HG03064 (cell line): ENCODE data around the gene FANK1.
"Not testable (repeated sequence)": the region's sequence is repeated elsewhere in the genome, so short reads cannot be mapped to it uniquely, and the experiment has no call there.

ENCODE experiments used
- ATAC-seq: cut with Tn5 transposase; IDR thresholded peaks from one replicate; pipeline ENCODE4 v1.9.1; 2021; ENCODE audit warnings: low read depth; ENCODE audit not compliant: unreplicated experiment

The FANK1 gene

DNA sequence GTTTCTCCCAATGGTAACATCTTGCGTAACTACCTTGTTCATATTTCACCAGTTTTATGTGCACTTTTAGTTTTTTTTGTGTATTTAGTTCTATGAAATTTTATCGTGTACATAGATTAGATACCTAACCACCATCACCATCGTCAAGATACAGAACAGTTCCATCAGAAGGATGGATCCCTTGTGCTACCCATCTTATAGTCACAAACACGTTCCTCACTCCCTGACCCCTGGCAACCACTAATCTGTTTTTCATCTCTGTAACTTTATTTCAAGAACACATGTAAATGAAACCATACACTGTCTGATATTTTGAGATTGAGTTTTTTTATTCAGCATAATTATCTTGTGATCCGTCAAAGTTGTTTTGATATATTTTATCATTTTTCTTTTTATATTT, 29.9 kb downstream of the FANK1 start:
- no peak for ATAC-seq

DNA sequence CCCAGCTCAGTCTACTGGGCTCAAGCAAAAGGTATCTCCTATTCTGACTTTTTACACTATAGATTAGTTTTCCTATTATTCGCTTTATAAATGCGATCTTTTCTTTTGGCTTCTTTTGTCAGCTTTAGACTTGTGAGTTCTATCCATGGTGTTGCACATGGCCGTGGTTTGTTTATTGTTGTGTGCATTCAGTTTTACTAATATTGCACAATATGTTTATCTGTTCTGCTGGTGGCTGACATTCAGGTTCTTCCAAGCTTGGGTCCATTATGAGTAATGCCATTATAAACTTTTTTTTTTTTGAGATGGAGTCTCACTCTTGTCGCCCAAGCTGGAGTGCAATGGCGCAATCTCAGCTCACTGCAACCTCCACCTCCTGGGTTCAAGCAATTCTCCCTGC, 30.9 kb downstream of the FANK1 start:
- ATAC-seq = not testable (repeated sequence)

DNA sequence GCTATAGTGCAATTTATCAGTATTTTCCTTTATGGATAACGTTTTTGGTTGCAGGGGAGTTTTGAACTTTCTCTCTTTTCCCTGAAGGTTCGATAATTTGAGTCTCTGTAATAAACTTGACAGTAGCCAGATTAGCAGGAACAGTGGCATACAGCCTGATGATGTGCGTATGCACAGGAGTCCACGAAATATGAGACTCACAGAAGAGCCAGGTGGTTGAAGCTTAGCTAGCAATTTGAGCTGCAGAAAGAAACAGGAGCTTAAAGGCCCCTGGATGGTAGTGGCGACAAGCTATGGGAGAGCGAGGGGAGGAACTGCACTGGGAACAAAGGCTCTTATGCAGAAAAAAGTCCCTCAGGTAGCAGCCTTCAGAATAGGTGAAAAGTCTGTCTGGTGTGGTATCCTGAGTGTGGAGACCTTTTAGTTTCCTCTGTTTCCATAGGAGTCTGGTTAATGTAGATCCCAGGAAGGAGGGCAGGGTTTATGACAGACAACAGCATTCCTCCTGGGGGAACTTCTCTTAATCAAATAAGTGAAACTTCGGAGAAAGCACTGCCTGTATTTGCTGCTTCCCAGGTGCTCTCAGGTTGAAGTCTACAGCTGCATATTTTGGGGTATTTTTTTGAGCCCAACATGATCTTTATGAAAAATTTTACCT, 32.7 kb downstream of the FANK1 start:
- ATAC-seq = no peak

DNA sequence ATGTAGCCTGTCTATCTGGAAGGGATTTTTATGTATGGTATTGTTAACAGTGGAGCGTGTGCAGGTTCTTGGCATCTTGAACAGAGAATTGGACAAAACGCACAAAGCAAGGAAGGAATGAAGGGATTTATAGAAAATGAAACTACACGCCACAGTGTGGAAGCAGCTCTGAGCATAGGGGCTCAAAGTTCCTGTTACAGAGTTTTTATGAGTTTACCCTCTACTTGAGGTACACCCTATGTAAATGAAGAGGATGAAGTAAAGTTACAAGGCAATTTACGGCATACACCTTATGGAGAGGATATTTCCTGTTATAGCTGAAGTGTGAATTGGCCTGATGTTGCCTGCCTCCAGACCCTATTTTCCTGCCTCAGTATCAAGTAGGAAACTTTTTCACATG, 33.3 kb downstream of the FANK1 start:
- ATAC-seq = no peak

DNA sequence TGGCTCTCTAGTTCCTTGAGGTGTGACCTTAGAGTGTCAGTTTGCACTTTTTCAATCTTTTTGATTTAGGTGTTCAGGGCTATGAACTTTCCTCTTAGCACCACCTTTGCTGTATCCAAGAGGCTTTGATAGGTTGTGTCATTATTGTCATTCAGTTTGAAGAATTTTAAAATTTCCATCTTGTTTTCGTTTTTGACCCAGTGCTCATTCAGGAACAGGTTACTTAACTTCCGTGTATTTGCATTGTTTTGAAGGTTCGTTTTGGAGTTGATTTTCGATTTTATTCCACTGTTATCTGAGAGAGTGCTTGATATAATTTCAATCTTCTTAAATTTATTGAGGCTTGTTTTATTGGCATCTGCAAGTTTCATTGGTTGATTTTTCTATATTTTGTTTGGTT, 37.3 kb downstream of the FANK1 start:
- no peak for ATAC-seq

DNA sequence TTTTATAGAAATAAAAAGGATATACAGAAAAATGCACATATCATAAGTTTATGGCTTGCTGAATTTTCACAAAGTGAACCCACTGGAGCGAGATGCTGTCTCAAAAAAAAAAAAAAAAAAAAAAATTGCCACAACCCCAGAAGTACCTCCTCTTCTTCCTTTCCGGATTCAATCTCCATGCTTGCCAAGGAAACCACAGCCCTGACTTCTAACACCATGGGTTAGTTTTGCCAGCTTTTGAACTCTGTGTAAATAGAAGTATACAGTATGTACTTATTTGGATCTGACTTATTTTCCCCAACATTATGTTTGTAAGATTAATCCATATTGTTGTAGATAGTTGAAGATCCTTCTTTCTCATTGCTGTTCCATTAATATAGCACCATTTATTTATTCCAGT, 40.0 kb downstream of the FANK1 start:
- no peak for ATAC-seq

DNA sequence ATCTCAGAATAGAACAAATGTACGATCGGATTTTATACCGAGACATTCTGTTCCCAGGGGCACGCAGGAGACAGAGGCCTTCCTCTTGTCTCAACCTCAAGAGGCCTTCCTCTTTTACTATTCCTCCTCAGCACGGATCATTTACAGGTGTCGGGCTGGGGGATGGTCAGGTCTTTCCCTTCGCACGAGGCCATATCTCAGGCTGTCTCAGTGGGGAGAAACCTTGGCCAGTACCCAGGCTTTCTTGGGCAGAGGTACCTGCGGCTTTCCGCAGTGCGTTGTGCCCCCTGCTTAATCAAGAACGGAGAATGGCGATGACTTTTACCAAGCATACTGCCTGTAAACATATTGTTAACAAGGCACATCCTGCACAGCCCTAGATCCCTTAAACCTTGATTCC, 44.2 kb downstream of the FANK1 start:
- no peak for ATAC-seq

DNA sequence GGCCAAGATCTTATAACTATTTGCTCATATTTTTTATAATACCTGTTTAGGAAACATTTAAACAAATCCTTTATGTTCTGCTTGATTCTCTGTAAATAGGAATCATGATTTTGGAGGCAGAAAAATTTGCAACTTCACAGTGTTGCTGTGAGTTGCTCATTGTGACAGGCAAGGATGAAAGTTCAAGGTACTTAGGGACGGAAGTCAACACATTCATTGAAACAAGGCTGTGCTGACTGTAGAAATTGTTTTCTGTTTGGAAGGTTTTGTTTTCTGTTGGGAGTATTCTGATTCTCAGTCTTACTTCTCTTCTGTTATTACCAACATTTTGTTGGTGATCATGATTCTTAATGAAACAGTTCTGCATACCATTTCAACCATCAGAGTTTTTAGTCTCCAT, 54.9 kb downstream of the FANK1 start:
- ATAC-seq = no peak

DNA sequence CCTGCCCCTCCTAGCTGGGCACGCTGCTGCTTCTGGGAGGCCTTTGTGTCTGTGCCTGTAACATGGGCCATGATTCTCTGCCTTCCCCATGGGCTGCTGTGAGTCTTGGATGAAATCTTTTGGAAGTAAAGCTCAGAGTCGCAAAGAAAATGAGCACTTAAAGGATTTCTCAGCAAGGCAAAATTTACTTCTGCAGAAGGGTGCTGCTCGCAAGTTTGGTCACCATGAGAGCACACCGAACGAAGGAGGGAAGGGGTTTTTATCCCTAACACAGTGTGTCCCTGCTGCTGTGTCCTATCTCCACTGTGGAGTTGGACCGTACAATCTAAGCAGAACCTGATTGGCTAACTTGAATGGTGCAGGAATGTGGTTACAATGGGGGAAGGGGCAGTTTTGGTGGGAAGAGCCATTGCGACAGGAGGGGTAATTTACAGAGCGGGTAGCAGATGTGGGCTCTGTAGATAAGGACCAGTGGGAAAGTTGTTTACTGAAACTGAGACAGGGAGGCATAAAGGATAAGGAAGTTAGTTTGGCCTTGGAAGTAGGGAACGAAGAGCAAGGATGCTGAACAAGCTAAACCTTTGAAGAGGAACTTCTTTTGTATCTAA, 57.5 kb downstream of the FANK1 start:
- ATAC-seq = no peak

DNA sequence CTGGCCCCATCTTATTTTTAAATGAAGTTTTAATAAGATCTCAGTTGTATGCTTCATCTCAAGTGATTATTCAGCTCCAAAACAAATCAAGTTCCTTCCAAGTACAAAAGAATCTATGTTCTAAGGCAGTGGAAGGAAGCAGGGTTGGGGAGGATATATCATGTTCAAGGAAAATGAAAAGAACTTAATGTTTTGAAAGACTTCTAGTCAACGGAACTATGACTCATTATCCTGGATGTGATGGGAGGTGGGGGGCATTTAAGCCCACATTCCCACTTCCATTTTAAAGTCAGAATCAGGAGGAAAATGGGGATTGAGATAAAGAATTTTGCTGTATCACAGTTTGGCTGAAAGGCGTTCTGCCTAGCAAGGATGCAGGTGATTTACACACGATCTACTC, 59.4 kb downstream of the FANK1 start:
- no peak for ATAC-seq

DNA sequence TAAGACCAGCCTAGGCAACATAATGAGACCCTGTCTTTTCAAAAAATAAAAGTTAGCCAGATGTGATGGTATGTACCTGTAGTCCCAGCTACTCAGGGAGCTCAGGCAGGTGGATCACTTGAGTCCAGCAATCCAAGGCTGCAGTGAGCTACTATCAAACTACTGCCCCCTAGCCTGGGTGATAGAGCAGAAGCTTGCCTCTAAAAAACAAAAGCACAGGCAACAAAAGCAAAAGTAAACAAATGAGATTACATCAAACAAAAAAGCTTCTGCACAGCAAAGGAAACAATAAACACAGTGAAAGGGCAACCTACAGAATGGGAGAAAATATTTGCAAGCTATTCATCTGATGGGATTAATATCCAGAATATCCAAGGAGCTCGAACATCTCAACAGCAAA, 65.4 kb downstream of the FANK1 start:
- no peak for ATAC-seq

DNA sequence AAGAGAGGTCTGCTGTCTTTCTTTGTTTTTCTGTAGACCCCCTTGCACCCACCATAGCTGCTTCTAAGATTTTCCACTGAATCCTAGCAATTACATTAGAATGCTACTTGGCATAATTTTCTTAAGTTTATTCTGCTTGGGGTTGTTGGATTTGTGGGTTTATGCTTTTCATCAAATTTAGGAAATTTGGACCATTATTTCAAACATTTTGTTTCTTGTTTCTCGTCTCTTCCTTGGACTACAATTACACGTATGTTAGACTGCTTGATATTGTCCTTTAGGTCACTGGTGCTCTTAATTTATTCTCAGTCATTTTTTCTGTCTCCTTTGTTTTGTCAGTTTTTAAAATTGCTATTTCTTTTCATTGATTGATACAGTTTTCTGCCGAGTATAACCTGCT, 65.8 kb downstream of the FANK1 start:
- ATAC-seq = no peak

DNA sequence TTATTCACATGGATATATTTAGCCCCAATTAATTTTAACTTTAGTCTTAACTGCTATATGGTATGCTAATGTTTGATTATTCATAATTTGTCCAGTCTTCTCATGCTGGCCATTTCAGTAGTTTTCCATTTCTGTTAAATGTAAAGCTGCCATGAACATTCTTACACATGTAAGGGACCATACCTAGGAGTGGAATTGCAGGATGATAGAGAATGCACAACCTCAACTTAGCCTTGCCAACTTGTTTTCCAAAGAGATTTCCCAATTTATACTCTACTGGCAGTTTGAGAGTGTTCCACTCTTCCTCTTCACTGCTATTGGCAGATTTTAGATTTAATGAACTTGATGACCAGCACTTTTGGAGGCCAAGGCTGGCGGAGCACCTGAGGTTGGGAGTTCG, 68.2 kb downstream of the FANK1 start:
- no peak for ATAC-seq

DNA sequence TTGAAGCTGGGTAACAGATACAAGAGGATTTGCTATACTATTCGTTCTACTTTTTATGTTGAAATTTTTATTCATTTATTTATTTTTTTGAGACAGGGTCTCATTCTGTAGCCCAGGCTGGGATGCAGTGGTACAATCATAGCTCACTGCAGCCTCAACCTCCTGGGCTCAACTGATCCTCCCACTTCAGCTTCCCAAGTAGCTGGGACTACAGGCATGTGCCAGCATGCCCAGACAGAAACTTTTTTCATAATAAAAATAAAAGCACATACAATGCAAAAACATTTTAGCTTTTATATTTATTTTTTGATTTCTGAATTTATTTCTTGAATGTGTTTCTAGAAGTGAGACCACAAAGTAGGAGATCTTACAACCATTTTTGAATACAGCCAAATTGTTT, 71.2 kb downstream of the FANK1 start:
- no peak for ATAC-seq

DNA sequence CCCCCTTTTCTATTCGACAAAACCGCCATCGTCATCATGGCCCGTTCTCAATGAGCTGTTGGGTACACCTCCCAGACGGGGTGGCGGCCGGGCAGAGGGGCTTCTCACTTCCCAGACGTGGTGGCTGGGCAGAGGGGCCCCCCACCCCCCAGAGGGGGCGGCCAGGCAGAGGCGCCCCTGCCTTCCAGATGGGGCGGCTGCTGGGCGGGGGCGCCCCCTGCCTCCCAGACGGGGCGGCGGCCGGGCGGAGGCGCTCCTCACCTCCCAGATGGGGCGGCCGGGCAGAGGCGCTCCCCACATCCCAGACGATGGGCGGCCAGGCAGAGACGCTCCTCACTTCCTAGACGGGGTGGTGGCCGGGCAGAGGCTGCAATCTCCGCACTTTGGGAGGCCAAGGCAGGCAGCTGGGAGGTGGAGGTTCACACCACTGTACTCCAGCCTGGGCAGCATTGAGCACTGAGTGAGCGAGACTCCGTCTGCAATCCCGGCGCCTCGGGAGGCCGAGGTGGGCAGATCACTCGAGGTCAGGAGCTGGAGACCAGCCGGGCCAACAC, 73.8 kb downstream of the FANK1 start:
- ATAC-seq = not testable (repeated sequence)

DNA sequence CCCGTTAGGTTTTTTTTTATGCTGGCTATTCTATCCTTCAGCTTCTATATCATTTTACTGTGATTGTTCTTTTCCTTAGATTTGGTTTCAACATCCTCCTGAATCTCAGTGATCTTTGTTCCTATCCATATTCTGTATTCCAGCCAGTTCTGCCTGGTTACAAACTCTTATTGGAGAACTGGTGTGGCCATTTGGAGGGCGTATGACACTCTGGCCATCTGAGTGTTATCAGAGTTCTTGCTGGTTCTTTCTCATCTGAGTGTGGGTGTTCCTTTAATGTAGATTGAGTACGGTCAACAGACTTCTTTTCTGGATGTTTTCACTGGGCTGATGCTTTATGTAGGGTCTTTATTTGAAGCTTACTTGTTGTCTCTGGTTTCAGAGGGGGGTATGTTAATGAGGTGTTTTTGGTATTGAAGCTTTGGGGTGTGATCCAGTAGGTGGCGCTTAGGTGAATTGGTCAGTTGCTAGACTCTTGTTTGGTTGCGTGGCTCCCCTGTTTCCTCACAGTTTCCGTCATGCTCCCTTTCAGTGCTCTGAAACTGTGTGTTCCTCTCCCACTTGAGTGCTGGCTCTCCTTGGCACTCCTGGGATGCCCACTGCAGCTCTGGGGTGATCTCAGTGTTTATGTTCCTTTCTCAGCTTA, 80.7 kb downstream of the FANK1 start:
- no peak for ATAC-seq

DNA sequence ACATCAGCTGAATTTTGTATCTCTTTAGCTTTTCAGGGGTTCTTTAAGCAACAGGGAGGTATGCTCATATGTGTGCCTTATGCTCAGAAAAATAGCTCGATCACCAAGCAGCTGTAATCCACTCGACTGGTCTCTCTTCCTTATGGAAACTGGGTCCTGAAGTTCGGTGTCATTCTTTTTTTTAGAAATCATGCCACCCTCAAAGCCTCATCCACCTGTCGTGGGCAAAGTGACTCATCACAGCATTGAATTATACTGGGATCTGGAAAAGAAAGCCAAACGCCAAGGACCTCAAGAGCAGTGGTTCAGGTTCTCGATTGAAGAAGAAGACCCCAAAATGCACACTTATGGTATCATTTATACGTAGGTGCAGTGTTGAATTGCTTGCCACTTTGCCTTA, 83.6 kb downstream of the FANK1 start:
- no peak for ATAC-seq

DNA sequence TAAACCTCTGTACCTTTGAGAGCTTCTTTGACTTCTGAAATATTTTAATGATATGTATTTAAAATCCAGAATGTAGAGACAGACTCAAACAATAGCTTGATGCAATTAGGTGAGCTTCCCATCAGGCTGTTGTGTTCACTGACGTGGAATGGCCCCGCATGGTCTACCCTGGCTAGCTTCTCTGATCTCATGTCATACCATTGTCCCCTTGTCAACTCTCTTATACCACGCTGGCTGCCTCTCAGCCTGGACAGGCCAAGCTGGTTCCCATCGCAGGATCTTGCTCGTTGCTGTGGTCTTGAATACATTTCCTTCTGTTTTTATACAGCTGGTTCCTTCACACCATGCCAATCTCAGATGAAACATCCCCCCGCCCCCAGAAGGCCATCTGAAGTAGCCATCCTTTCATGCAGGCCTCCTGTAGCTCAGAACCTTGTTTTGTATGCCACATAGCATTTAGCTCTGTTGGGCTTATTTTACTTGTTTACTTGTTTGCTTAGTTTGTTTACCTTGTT, 84.2 kb downstream of the FANK1 start:
- ATAC-seq = no peak

DNA sequence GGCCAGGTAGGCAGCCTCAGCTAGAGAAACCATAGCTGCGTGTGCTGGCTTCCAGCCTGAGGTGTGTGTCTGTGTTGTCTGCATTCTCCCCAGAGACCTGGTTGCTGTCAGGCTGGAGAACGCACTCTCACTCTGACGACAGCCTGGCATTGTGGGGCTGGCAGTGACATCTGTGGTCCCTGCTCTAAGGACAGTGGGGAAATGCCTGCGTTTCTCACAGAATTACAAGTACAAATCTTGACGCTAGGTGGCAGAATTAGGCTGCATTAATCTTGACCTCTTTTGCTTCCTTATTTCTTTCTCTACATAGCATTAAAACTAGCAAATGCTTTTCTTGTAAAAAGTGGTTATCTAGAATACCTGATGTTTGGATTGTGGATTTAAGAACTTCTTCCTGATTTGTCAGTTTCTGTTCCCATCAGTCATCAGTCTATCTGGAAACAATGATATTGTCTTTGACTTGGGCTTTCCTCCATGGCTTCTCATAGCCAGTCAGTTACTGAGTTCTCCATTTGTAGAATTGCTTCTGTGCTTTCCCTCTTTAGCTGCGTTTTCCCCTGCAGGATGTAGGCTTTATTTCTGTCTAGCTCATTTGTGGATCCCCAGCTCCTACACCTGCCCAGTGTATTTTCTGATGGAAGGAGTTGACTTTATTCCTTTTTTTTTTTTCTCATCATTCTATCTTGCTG, 86.0 kb downstream of the FANK1 start:
- ATAC-seq = no peak

DNA sequence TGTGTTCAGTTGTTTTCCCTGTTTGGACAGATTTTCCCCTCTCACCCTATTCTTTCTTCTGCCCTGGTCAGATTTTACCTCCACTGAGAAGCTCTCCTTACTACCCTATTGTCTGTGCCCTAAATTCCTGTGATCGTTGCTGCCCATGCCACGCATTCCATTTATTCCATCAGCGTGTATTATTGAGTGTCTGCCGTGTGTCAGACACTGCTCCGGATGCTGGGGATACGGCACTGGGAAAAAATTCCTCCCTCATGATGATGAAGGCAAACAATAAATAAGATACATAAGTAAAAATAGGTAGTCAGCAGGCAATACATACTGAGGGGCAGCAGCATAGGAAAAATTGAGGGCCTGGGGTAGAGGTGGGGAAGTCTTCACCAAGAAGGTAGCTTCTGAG, 86.8 kb downstream of the FANK1 start:
- no peak for ATAC-seq

DNA sequence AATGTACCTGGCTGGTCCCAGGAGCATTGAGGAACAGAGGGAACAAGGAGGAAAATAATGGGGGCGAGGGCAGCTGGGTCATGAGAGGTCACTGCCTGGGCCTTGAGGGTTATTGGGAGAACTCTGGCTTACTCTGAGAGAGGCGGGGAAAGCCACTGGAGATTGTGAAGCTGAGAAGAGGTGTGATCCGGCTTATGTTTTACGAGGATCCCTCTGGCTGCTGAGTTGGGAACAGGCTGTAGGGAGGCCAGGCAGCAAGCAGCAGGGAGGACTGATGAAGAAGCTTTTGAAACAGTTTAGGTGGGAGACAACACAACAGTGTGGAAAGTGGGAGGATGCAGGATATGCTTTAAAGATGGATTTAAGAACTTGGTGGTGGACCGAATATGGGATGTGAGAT, 87.3 kb downstream of the FANK1 start:
- ATAC-seq = no peak
